ENCODE data around the gene IMPDH2.

The IMPDH2 gene

DNA sequence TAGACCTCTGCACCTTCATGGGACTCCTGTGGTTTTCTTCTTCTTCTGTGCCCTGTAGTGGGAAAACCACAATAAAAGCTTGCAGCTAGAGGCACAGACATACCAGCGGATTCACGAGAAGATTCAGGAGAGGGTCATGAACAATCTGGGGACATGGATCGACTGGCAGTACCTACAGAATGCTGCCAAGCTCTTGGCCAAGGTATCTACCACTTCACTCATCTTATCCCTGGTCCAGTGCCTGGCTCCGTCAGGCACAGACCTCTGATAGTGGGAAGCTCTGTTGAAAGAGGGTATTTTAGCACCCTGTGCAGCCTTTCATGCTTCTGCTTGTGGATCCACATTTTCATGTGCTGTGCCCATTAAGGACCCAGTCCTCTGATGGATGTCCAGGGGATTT, 48.9 kb downstream of the IMPDH2 start:
- DNase-seq (ENCODE audit: low read depth, low spot score): no peak

DNA sequence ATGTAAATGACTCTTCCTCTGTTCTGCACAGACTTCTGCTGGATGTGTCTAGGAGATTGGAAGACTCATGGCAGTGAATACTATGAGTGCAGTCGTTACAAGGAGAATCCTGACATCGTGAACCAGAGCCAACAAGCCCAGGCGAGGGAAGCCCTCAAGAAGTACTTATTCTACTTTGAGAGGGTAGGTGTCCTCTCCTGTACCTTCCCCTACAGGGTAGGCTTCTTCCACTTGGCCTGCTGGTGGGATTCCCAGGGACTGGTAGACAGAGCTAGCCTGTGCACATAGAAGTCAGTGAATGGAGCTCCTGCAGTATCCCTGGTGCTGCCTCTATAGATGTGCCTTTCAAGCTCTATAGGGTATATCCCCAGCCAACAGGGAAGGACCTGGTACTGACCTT, 49.7 kb downstream of the IMPDH2 start:
- DNase-seq (ENCODE audit: low read depth, low spot score): no peak
